T-helper 22 cell (primary cell): ENCODE results near the gene DRD5.
"Not testable (repeated sequence)": the region's sequence is repeated elsewhere in the genome, so short reads cannot be mapped to it uniquely, and the experiment has no call there.

ENCODE experiments used
- DNase-seq: peaks from one replicate; pipeline ENCODE4 v3.0.0-alpha.2; 2020; ENCODE audit warnings: low read depth

The DRD5 gene

DNA sequence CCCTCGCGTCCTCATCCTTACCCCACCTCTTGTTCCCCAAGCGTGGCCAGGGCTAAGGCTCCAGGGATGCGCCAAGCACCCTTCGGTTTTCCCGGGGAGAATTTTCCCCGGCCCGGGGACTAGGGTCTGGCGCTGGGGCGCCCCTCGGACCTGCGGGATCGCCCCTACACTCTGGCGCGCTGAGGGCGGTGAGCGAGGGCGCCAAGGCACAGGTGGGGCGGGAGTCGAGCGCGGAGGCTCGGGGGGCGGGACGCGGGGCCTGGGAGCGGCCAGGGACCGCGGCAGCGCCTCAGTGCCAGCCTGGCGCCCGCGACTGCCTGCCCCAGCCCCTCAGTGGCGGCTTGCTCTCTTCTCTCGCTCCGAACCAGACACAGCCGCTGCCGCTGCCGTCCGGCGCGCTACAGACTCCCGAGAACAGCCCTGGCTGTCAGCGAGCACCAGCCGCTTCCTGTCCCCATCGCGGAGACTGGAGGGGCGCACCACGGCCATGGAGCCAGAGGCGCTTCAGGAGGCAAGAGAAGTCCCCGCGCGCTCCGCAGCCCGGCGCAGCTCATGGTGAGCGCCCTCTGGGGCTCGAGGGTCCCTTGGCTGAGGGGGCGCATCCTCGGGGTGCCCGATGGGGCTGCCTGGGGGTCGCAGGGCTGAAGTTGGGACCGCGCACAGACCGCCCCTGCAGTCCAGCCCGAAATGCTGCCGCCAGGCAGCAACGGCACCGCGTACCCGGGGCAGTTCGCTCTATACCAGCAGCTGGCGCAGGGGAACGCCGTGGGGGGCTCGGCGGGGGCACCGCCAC is at the start of gene DRD5:
TSS of gene DRD5 (plus strand) at position 292 of the 793 bp plus-strand sequence. CDS start at position 688, 396 bp downstream.
- DNase-seq: no peak

DNA sequence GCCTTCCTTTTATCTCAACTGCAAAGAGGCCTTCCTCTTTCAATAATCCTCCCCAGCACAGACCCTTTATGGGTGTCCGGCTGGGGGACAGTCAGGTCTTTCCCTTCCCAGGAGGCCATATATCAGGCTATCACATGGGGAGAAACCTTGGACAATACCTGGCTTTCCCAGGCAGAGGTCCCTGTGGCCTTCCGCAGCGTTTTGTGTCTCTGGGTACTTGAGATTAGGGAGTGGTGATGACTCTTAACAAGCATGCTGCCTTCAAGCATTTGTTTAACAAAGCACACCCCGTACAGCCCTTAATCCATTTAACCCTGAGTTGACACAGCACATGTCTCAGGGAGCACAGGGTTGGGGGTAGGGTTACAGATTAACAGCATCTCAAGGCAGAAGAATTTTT is 49.2 kb upstream of the DRD5 start:
- not testable (repeated sequence) for DNase-seq

DNA sequence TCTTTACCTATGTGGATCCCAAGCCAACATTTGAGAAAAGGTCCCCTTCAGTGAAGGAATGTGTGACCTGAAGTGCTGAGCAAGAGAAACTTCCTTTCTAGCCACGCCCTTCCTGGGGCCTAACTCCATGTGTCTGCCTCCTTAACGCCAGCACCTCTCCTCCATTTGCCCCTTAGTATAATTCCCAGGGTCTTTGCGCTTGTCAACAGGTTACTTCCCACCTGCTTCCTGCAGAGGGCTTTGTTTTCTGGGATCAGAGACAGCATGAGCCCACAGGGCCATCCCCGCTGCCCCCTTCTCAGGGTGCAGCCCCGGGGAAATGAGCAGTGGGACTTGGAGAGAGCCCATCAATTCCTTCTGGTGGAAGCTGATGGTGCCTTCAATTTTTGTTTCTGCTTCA is 45.9 kb upstream of the DRD5 start:
- no peak for DNase-seq

DNA sequence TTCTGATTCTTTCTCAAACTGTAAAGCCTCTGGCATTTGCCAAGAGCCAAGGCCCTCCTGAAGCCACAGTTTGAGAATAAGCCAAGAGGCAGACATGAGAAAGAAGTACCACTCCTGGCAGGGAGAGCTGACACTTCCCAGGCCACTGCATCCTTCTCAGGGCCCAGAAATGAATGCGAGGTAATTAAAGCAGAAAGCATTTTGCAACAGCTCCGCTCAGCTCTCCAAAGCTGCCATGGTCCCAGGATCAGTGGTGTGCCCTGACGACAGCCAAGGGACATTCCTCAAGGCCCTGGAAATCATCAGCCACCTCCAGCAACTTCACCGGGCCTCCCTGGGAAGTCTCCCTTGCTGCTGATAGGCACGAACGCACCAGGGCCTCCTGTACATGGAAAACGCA is 44.2 kb upstream of the DRD5 start:
- not testable (repeated sequence) for DNase-seq

DNA sequence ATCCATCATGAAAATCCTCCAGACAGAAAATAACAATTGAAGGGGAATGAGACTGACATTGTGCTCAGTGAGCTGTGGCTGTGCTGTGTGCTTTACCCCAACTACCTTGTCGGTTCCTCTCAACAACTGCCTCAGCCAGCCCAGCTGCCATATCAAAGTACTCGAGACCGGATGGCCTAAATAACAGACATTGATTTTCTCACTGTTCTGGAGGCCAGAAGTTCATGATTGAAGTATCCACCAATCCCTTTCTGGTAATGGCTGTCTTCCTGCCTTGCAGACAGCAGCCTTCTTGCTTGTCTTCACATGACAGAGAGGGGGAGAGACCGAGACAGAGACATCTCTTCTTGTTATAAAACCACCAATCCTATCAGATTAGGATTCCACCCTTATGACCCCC is 37.6 kb upstream of the DRD5 start:
- not testable (repeated sequence) for DNase-seq

DNA sequence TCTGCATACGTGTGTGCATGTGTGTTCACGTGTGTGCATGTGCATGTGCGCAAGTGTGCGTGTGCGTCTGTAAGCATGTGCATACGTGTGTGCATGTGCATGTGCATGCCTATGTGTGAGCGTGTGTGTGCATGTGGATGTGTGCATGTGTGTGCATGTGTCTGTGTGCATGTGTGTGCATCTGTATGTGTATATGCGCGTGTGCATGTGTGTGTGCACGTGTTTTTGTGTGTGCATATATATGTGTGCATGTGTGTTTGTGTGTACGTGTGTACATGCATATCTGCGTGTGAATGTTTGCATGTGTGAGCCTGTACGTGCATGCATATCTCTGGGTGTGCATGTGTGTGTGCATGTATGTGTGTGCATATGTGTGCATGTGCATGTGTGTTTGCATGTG is 35.7 kb upstream of the DRD5 start:
- no peak for DNase-seq

DNA sequence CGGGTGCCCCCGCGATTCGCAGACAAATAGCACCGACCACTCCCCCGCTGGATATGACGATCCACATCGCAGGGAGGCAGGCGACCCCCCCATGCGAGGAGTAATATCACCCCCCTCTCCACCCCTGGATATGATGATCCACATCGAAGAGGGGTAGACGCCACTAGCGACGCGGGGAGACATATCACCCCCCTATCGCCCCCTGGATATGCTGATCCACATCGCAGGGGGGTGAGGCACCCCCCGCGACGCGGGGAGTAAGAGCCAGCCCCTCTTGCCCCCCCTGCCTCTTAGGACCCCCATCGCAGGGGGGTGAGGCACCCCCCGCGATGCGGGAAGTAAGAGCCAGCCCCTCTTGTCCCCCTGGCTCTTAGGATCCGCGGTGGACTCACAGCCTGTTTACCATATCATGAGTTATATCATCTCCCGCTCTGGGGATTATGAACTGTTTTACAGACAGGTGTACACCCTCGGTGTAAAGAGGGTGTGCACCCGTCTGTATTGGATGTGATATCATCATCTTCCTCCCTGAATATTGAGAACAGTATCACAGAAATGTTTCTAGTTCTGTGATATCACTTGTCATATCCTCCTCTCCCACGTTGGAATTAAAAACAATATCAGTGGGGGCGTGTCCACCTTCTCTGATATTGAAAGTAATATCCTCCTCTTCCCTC is 22.7 kb upstream of the DRD5 start:
- no peak for DNase-seq

DNA sequence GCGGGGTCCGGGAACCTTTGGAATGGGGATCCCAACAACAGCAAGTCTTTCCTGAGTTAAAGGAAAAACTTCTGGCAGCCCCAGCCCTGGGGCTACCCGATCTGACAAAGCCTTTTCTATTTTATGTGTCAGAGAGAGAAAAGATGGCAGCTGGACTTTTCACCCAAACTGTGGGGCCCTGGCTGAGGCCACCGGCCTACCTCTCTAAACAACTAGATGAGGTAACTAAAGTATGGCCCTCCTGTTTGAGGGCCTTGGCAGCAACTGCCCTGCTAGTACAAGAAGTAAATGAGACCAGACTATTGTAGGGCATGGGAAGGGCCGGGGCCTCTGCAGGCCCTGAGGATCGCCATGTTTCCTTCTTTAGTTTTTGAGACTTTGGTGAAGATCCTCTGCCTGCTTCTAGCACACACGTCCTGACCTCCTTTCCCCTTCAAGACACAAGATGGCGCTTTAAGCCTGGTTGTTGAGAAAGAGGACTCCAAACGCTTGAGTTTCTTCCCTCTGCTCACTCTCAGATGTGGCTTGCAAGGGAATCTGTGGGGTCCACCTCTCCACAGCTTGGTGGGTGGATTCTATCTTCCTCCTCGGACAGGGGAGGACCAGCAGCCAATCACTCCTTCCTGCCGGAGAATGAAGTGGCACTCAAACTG is 18.5 kb upstream of the DRD5 start:
- no peak for DNase-seq

DNA sequence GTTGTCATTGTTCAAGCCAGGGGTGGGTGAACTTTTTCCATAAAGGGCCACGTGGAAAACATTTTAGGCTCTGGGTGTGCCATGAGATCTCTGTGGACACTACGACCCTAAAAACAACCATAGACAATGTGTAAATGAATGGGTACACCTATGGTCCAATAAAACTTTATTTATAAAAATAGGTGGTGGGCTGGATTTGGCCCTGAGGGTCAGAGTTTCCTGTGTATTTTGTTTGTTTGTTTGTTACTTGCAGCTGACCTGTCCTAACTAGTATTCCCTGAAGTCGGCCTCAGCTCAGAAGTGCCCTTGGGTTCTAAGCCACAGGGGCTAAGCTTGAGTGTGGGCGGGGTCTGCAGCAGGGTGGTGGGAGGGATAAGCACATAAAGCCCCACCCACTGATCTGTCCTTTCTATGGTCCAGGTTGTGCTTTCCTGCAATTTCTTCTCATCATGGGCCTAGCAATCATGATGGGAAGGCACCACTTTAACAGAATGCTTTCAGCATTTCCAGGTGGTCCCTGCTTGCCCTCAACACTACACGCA is 17.2 kb upstream of the DRD5 start:
- DNase-seq: no peak

DNA sequence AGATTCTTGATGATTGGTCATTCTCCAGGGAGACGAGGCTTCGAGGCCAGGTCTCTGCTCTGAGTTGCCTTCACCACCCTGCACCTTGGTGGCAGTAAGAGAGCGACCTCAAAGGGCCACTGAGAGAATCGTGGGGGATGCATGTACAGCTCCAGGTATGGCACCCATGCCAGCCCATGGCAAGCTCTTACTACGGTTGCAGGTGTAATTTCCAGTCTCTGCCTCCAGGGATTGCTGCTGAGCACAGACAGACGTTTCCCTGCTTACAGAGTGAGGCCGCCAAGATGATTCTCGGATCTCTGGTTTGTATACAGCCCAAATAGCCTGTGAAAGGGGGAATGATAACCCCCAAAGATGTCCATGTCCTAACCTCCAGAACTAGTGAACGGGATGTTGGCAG is 16.3 kb upstream of the DRD5 start:
- no peak for DNase-seq

DNA sequence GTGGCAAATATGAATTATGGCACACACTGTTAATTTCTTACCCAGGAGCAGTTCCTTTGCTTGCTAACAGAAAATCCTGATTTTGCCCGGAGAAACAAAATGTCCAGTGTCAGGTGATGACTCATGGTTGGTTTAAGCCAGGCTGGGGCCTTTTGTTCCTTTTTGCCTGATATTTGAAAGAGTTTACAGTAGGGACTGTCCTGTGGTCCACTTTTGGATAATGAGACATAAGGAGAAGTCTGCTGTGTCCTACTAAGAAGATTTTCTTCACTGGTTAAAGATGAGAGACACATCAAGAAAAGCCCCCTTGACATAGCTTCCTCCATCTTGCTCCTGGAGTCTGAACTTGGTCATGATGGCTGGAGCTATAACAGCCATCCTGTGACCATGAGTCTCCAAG is 12.1 kb upstream of the DRD5 start:
- DNase-seq: no peak

DNA sequence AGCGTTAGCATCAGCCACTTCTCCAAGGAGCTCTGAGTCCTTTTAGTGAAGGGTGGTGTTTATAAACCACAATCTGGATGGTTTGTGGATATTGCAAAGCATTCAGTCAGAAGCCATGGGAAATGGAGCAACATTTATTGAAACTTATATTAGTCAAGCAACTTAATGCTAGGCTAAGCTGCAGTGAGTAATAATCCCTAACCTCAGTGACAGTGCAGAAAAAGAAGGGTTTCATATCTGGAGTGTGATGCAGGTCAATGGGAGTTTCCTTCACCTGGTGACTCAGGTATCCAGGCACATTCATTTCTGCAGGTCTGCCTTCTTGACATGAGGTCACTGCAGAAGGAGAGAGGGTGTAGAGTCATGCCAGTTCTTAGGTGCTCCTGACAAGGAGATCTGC is 10.4 kb upstream of the DRD5 start:
- DNase-seq: no peak

DNA sequence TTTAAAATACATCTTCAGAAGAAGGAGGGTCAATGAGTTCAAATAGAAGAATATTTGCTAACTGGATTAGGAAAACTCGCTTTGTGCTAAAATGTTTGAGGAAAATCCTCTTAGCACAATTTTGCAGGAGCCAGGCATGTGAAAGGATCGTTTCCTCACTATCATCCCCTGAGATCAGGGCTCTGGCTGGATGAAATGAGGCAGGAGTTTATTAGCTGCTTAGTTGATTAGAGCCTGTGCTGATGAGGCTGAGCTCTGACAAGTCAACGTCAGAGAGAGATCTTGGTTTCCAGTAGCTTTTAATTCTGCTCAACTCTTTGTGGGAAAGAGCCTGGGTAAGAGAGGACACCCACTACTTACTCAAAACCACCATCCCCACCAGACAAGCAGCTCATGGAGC is 8.0 kb upstream of the DRD5 start:
- no peak for DNase-seq

DNA sequence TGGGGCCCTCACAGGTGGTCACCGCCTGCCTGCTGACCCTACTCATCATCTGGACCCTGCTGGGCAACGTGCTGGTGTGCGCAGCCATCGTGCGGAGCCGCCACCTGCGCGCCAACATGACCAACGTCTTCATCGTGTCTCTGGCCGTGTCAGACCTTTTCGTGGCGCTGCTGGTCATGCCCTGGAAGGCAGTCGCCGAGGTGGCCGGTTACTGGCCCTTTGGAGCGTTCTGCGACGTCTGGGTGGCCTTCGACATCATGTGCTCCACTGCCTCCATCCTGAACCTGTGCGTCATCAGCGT is 652 bp downstream of the DRD5 start:
- DNase-seq: no peak

DNA sequence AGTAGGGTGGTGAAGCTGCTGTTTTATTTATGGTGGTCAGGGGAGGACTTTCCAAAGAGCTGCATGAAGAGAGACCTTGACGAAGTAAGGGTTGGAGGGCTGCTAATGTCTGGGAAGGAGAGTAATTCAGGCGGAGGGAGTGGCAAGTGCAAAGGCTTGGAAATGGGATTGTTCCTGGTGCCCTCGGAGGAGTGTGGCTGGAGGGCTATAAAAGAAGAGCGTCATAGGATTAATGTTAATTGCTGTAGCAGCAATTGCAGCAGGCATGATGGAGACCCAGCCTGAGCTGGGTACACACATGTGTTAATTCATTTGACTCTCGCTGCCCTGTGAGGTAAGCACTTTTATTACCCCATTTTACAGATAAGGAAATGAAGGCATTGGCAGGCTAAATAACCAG is 4.5 kb downstream of the DRD5 start:
- DNase-seq: not testable (repeated sequence)

DNA sequence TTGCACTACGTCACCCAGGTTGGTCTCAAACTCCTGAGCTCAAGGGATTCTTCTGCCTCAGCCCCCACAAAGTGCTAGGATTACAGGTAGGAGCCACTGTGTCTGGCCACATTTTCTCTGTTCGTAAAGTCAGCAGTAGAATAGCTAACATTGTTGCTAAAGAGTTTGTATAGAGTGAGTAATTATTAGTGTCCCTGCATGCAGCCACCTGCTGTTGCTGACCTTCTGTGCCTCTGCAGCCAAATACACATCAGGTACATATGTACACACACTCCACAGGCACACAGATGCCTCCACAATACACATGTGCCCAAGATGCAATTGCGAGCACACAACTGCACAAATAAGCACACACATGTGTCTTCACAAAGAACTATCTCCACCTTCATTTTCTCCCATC is 10.9 kb downstream of the DRD5 start:
- DNase-seq: no peak

DNA sequence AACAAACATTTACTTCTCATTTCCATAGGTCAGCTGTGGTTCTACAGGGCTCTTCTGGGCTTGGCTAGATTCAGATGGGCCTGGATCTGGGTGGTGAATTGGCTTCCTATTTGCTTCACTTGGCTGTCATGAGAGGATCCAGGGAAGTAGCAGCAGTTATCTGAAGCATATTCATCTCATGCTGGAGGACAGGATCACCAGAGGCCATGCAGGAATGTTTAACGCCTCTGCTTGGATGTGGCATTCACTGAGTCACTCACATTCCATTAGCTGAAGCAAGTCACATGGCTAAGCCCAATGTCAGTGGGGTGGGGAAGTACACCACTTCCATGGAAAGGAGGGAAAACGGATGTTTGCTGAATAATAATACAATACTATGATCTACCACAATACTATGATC is 15.2 kb downstream of the DRD5 start:
- not testable (repeated sequence) for DNase-seq

DNA sequence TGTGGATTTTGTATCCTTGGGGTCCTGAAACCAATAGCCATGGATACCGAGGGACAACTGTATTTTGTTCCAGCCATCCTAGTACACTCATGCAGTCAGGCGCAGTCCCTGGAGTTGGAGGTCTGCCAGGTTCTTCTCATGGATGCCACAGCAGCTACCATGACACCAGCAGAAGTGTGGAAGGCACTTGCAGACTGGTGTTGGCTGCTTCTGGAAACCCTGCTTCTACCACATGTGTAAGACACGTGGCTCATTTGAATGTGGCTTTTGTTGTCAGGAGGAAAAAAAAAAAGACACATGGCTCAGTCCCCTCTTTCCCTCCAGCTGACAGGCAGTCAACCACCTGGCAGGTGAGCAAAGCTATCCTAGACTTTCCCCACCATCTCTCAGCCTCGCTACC is 19.4 kb downstream of the DRD5 start:
- no peak for DNase-seq

DNA sequence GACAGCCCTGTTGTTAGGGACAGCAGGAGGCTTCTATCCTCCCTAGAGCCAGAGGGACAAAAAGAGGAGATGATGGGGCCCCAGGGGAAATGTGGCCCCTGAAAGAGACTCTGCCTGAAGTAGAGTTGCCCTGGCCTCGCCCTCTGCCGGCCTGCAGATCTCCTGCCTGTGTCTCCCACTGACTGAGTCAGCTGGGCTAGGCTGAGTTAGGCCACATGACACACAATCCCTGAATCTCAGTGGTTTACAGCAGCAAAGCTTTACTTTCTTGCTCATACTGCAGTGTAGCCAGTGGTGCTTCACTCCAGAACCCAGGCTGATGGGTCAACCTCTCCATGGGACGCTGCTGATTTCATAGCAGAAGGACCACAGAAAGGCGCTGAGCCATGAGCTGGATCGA is 23.5 kb downstream of the DRD5 start:
- no peak for DNase-seq

DNA sequence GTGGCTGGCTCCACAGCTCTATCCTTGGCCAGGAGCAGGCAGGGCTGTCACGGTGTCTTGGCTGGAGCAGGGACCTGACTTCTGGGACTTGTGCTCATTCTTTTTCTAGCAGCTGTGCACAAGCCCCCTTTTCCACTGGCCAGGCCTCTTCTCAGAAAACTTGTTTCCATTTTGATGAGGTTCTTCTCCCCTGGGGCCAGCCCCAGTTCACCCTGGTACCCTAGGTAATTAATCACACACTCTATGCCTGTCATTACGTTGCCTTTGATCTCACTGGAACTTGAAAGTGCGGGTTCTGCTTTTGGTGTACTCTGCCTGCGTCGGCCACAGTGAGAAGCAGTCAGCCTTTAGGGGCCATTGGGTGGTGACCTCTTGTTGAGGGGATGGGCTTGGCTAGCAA is 26.6 kb downstream of the DRD5 start:
- DNase-seq: no peak

DNA sequence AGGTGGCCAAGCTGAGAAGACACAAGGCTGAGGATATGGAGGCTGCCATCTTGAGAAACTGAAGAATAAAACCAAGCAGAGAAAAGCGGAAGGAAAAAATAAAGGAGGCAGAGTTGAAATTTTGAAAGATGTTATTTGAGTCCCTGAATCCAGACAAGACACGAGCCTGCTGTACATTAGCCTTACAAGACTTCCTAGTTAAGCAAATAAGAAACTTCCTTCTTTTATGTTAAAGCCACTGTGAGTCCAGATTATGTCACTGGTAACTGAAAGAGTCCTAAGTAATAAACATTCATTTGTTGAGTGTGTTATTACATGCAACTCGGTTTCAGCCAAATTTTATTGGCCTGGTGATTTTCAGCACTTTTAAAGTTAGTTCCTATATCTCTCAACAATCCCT is 30.4 kb downstream of the DRD5 start:
- no peak for DNase-seq

DNA sequence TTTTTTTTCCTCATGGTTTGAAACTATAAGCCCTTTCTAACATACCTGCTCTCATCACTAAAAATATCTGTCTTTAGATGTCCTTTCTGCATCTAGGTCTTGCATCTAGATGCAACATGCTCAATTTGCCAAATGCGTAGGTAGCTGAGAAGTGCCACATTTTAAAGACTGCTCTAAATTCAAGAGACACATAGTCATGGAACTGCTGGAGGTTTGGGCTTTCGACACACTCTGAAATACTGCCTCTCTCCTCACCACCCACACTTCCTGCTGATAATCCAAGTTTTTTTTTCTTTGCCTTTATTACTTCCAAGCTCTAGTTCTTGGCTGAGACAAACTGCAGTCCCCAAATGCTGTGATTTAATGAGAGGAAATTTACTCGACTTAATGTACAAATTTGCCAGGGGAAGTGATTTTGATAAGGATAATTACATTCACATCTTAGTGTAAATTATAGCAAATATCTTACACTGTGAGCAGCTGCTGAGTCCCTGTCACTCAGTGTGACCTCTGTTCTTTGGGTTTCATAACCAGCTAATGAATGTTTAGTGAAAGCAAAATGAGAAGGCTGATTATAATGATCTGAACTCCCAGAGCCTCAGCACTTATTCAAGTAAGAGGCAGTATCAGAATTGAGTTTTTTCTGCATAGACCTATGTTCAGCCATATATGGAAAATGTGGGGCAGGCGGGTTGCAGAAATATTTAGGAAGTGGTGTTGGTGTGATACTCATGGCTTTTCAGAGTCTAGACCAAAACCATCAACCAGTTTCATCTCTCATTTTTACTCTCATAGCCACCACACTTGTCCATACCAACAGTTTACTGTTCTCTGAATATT is 31.3 kb downstream of the DRD5 start:
- no peak for DNase-seq
